Testis (tissue), 3 donors: ENCODE measurements around the gene ABT1. TPM values are rescaled to one million over a fixed set of nuclear protein-coding genes. Genes with fewer than 3 reads are reported as not detected.
A peak's percentile ranks its signal among the peaks of the same experiment; 100 is the strongest.

ENCODE experiments used
- DNase-seq: peaks from one replicate; pipeline ENCODE4 v3.0.0-alpha.2; 2019
- H3K27ac ChIP-seq, 2 donors: fragments of 200-600 bp; sonication (generic); one replicate each; pipeline ENCODE4 v1.5.1; 2019
- H3K27me3 ChIP-seq: fragments of 200-600 bp; sonication (generic); one replicate; pipeline ENCODE4 v1.5.1; 2019
- H3K36me3 ChIP-seq: fragments of 200-600 bp; sonication (generic); one replicate; pipeline ENCODE4 v1.5.1; 2017; ENCODE audit warnings: low read depth; ENCODE audit errors: missing control alignments
- H3K4me1 ChIP-seq: fragments of 200-600 bp; sonication (generic); one replicate; pipeline ENCODE4 v1.5.1; 2019
- H3K4me3 ChIP-seq, 2 donors: fragments of 200-600 bp; sonication (generic); one replicate each; pipeline ENCODE4 v1.5.1; 2017 to 2019
- H3K9me3 ChIP-seq: fragments of 200-600 bp; sonication (generic); one replicate; pipeline ENCODE4 v1.5.1; 2017
- POLR2A ChIP-seq: fragments of 450-650 bp; IDR thresholded peaks from one replicate; pipeline ENCODE4 v1.6.1; 2017; ENCODE audit warnings: antibody characterized with exemption, mild to moderate bottlenecking, moderate library complexity
- WGBS, 2 donors: methylation state at CpG; one replicate each; pipeline ENCODE4 v1.1.5; 2018; 5-methylcytosine and 5-hydroxymethylcytosine counted together
- intact Hi-C: fragments of 100-400 bp; cut with DNase I; formaldehyde crosslinking; loops from one replicate; pipeline ENCODE4 v1.15.1; 2023; ENCODE audit warnings: low total_unique reads
- polyA plus RNA-seq: library from polyadenylated mRNA; stranded (reverse); fragments of 350-450 nt; fragmentation: Illumina TruSeq; extraction: RNeasy Lipid Tissue Mini Kit (QIAGEN cat#74804); gene quantifications from one replicate; pipeline ENCODE4 v1.2.3, GENCODE V29; 2014; ENCODE audit warnings: low read depth, low replicate concordance; ENCODE audit not compliant: insufficient read depth
- total RNA-seq, 2 donors: library from RNA; depleted of rRNA; stranded (reverse); fragments of >200 nt; gene quantifications; one replicate each; pipeline ENCODE4 v1.2.3, GENCODE V29; 2016
- TF ChIP-seq, protein P1 (sequence below), 3 experiments: fragments of 450-650 bp in 2 of 3; fragments of 200-600 bp in 1 of 3; sonication (generic) in 1 of 3; IDR thresholded peaks; one replicate each; pipeline ENCODE4 v1.5.1; 2016 to 2019; ENCODE audit warnings: antibody characterized with exemption in 3 of 3, mild to moderate bottlenecking in 2 of 3, moderate library complexity in 1 of 3

ABT1 gene
- total and polyA plus RNA-seq, 3 donors from 2014 or later: 17.0 to 23.6 (median 18.9) TPM

GRCh38 chr6:26613201-26613600 lies 16.4 kb downstream of the ABT1 start:
- TF ChIP-seq, protein P1, sequence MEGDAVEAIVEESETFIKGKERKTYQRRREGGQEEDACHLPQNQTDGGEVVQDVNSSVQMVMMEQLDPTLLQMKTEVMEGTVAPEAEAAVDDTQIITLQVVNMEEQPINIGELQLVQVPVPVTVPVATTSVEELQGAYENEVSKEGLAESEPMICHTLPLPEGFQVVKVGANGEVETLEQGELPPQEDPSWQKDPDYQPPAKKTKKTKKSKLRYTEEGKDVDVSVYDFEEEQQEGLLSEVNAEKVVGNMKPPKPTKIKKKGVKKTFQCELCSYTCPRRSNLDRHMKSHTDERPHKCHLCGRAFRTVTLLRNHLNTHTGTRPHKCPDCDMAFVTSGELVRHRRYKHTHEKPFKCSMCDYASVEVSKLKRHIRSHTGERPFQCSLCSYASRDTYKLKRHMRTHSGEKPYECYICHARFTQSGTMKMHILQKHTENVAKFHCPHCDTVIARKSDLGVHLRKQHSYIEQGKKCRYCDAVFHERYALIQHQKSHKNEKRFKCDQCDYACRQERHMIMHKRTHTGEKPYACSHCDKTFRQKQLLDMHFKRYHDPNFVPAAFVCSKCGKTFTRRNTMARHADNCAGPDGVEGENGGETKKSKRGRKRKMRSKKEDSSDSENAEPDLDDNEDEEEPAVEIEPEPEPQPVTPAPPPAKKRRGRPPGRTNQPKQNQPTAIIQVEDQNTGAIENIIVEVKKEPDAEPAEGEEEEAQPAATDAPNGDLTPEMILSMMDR (IDR thresholded peaks at IDR 0.05): no peak
- TF ChIP-seq POLR2A: no peak
- H3K4me1 ChIP-seq: no peaks in the 10 kb centered on the region
- 26 to 28% methylated on average over 18 to 19 of the region's 19 CpGs for WGBS, 2 donors
- H3K27ac ChIP-seq: no peak overlapping the region
- DNase-seq: no peak
- H3K9me3 ChIP-seq: no peaks in the 10 kb centered on the region
- no peaks in the 10 kb centered on the region for H3K27me3 ChIP-seq
- H3K4me3 ChIP-seq: peak overlapping the region; percentile 36 to 51
- no peaks in the 10 kb centered on the region for H3K36me3 ChIP-seq
- intact Hi-C loops: no loop called here

DNA sequence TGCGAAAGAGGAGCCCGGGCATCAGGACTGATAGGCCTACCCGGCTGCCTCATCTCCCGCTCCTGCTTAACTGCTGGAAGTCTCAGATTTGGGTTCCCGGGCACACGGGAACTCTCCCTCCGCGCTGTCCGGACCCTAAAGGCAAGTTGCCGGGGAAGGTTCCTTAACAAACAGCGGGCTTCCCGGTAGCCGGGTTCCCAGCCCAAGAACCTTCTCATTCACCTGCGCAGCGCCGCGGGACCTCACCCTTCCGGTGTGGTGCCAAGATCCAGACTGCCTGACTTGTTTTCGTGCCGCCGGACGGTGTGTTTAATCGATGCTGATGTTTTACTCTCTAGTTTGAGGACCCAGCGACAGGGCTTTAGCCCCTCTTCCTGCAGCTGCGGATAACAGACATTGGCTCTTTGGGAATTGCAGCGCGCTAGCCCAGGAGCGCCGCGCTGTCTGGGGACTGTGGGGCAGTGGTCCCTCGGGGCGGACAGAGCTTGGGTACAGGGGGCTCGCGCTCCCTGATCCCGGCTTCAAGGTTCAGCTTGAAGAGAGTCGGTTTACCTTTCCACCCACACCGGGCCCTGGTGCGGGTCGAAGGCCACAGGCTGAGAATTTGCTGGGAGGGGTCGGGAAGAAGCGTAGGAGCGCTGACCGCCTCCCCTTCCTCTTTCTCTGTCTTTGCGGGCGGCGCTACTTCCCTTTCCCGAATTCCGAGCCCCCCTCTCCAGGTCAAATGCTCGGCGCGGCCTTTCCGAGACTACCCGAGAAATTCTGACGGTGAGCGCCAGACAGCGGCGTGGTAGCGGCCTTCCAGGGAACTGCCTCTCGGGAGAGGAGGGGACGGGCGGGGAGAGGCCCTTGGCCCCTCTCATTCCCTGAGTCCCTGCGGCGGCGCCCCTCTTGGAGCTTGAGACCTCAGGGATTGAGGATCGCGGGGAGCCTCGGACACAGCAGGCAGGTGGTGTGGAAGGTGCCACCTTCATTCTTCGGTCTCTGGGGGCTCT lies 17.2 kb downstream of the ABT1 start:
- no peaks in the 10 kb centered on the region for H3K9me3 ChIP-seq
- no peak for TF ChIP-seq POLR2A
- TF ChIP-seq, protein P1 (IDR thresholded peaks at IDR 0.05): no peak
- 7 to 8% methylated on average over 12 to 68 of the region's 68 CpGs for WGBS, 2 donors
- no peak overlapping the region for H3K27ac ChIP-seq
- H3K27me3 ChIP-seq: no peaks in the 10 kb centered on the region
- intact Hi-C loops: no loop called here
- DNase-seq: no peak
- H3K4me3 ChIP-seq: peak overlapping the region; percentile 36 to 51
- no peaks in the 10 kb centered on the region for H3K4me1 ChIP-seq
- no peaks in the 10 kb centered on the region for H3K36me3 ChIP-seq

- no peak overlapping the region for H3K27ac ChIP-seq
- H3K27me3 ChIP-seq: no peaks in the 10 kb centered on the region
- 92 to 95% methylated on average over 1 of the region's 1 CpG for WGBS, 2 donors
- intact Hi-C loops: no loop called here
- no peaks in the 10 kb centered on the region for H3K36me3 ChIP-seq
- DNase-seq: no peak
- H3K4me1 ChIP-seq: no peaks in the 10 kb centered on the region
- H3K4me3 ChIP-seq: no peak overlapping the region
- H3K9me3 ChIP-seq: no peaks in the 10 kb centered on the region
- TF ChIP-seq, protein P1 (IDR thresholded peaks at IDR 0.05): no peak
- no peak for TF ChIP-seq POLR2A
Measured at GRCh38 chr6:26623339-26623859, 26.6 kb downstream of the ABT1 start.

DNA sequence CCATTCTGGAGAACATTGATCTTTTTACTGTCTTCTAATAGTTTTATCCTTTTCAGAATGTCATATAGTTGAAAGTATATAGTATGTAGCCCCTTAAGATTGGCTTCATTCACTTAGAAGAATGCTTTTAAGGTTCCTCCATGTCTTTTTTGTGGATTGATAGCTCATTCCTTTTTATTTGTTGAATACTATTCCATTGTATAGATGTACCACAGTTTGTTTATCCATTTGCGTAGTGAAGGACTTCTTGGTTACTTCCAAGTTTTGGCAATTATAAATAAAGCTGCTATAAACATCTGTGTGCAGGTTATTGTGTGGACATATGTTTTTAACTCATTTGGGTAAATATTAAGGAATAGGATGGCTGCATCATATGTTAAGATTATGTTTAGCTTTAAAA lies 27.8 kb downstream of the ABT1 start:
- no peak for DNase-seq
- WGBS, 2 donors: 72 to 96% methylated on average over 1 of the region's 1 CpG

More for the DNA sequence above, 27.8 kb downstream of the ABT1 start:
- TF ChIP-seq POLR2A: no peak
- TF ChIP-seq, protein P1 (IDR thresholded peaks at IDR 0.05): no peak
- Histone ChIP-seq H3K4me3 (no peak overlapping the region), H3K27me3 (no peaks in the 10 kb centered on the region), H3K9me3 (no peaks in the 10 kb centered on the region), H3K4me1 (no peaks in the 10 kb centered on the region), H3K27ac (no peak overlapping the region), H3K36me3 (no peaks in the 10 kb centered on the region)
- intact Hi-C loops: no loop called here
